Lung (tissue), 12 donors: ENCODE data around the gene SEPTIN3. TPM values are rescaled to one million over a fixed set of nuclear protein-coding genes. Genes with fewer than 3 reads are reported as not detected.

Experiments used
- ATAC-seq: fragments of 200-7000 bp; cut with Tn5 transposase; one replicate; pipeline ENCODE4 v1.9.1; 2020; ENCODE audit warnings: moderate number of reproducible peaks; ENCODE audit not compliant: insufficient read depth, low FRiP score
- DNase-seq, 3 donors: peaks; one replicate each; pipeline ENCODE4 v3.0.0-alpha.2; 2013 to 2017
- H3K27ac ChIP-seq, 2 donors: one replicate each; pipeline ENCODE4 v1.5.1; 2013; ENCODE audit warnings: mild to moderate bottlenecking in 2 of 2, moderate library complexity in 2 of 2, control low read depth in 1 of 2, inconsistent platforms in 1 of 2, low read depth in 1 of 2, low read length in 1 of 2
- H3K27me3 ChIP-seq, 3 donors: one replicate each; pipeline ENCODE4 v1.5.1; 2013; ENCODE audit warnings: low read length in 2 of 3; ENCODE audit not compliant: control insufficient read depth in 3 of 3, insufficient read depth in 3 of 3
- H3K36me3 ChIP-seq, 4 donors: one replicate each; pipeline ENCODE4 v1.5.1; 2013; ENCODE audit warnings: low read length in 4 of 4, mild to moderate bottlenecking in 1 of 4, moderate library complexity in 1 of 4; ENCODE audit not compliant: control insufficient read depth in 4 of 4, insufficient read depth in 4 of 4
- H3K4me1 ChIP-seq, 5 donors: one replicate each; pipeline ENCODE4 v1.5.1; 2013; ENCODE audit warnings: low read length in 5 of 5, mild to moderate bottlenecking in 2 of 5, moderate library complexity in 1 of 5; ENCODE audit not compliant: control insufficient read depth in 5 of 5, insufficient read depth in 5 of 5
- H3K4me3 ChIP-seq: one replicate; pipeline ENCODE4 v1.5.1; 2013; ENCODE audit warnings: mild to moderate bottlenecking, control low read depth, moderate library complexity
- H3K9ac ChIP-seq, 2 donors: one replicate each; pipeline ENCODE4 v1.5.1; 2013; ENCODE audit warnings: low read length in 2 of 2, control low read depth in 1 of 2; ENCODE audit not compliant: insufficient read depth in 1 of 2
- H3K9me3 ChIP-seq, 4 donors: one replicate each; pipeline ENCODE4 v1.5.1; 2013; ENCODE audit warnings: low read length in 3 of 4, mild to moderate bottlenecking in 1 of 4, moderate library complexity in 1 of 4; ENCODE audit not compliant: control insufficient read depth in 4 of 4, insufficient read depth in 3 of 4
- CTCF ChIP-seq: IDR thresholded peaks from 2 replicates; pipeline ENCODE4 v1.5.1; 2012; ENCODE audit warnings: mild to moderate bottlenecking; ENCODE audit errors: control extremely low read depth, extremely low read depth
- WGBS, 2 donors: extraction: QIAGEN DNeasy Blood & Tissue Kit; methylation state at CpG; one replicate each; pipeline ENCODE4 v1.1.7; 2013; 5-methylcytosine and 5-hydroxymethylcytosine counted together
- polyA plus RNA-seq, 2 donors: library from polyadenylated mRNA; stranded (reverse); fragments of 200-250 nt; gene quantifications; one replicate each; pipeline ENCODE4 v1.2.1, GENCODE V29; 2013
- total RNA-seq, 2 donors: library from RNA; depleted of rRNA in 1 of 2; stranded (reverse); fragments of >200 nt in 1 of 2; gene quantifications; one replicate each; pipeline ENCODE4 v1.2.1, GENCODE V29; 2014 to 2021
- donor health status: control.
- donor health status: control.
- donor health status: Bipolar disorder and iron deficiency.
- donor health status: healthy.
- donor health status: DM: yes; HTN: yes; CAD: no.

The SEPTIN3 gene
- total and polyA plus RNA-seq, 4 donors: 0.31 to 1.3 (median 0.56) TPM

- H3K4me3 ChIP-seq: no peak overlapping the region
- no peak overlapping the region for H3K27ac ChIP-seq
- H3K9ac ChIP-seq: no peak overlapping the region
- no peaks in the 10 kb centered on the region for H3K36me3 ChIP-seq
- H3K9me3 ChIP-seq: no peaks in the 10 kb centered on the region
- H3K4me1 ChIP-seq: peaks cover 0 to 7% (median 0%) of the 10 kb centered on the region in 5 donors
- no peaks in the 10 kb centered on the region for H3K27me3 ChIP-seq
- TF ChIP-seq CTCF: no peak
- 49 to 52% methylated on average over 19 to 23 of the region's 23 CpGs for WGBS, 2 donors
- ATAC-seq: no peak
- DNase-seq: no peak
Measured at GRCh38 chr22:41957941-41958556, 11.2 kb upstream of the SEPTIN3 start.

- Histone ChIP-seq H3K27ac (peak overlapping the region in 1 of 2 donors; percentile 20), H3K9ac (no peak overlapping the region), H3K9me3 (no peaks in the 10 kb centered on the region), H3K4me1 (peaks cover 0 to 10% (median 2%) of the 10 kb centered on the region in 5 donors), H3K27me3 (no peaks in the 10 kb centered on the region), H3K36me3 (no peaks in the 10 kb centered on the region), H3K4me3 (no peak overlapping the region)
- WGBS, 2 donors: 59 to 66% methylated on average over 9 of the region's 9 CpGs
- ATAC-seq: no peak
- TF ChIP-seq CTCF: no peak
- DNase-seq: peak in 2 of 3 donors; percentile 52 to 68
Measured at GRCh38 chr22:41963453-41964111, 5.7 kb upstream of the SEPTIN3 start.

- DNase-seq (no peak), ATAC-seq (no peak)
- Histone ChIP-seq H3K4me3 (peak overlapping the region; percentile 12), H3K9ac (no peak overlapping the region), H3K36me3 (no peaks in the 10 kb centered on the region), H3K9me3 (no peaks in the 10 kb centered on the region), H3K27ac (peak overlapping the region in 1 of 2 donors; percentile 48), H3K4me1 (peaks cover 0 to 10% (median 2%) of the 10 kb centered on the region in 5 donors), H3K27me3 (no peaks in the 10 kb centered on the region)
- 73 to 76% methylated on average over 5 of the region's 5 CpGs for WGBS, 2 donors
- no peak for TF ChIP-seq CTCF
Measured at GRCh38 chr22:41964112-41964491, 5.1 kb upstream of the SEPTIN3 start.
